HuH-7 (cell line): ENCODE measurements around the gene CAMK2D.

Source experiments
- DNase-seq: peaks from one replicate; pipeline ENCODE4 v3.0.0; 2011; ENCODE audit warnings: low spot score

CAMK2D gene

DNA sequence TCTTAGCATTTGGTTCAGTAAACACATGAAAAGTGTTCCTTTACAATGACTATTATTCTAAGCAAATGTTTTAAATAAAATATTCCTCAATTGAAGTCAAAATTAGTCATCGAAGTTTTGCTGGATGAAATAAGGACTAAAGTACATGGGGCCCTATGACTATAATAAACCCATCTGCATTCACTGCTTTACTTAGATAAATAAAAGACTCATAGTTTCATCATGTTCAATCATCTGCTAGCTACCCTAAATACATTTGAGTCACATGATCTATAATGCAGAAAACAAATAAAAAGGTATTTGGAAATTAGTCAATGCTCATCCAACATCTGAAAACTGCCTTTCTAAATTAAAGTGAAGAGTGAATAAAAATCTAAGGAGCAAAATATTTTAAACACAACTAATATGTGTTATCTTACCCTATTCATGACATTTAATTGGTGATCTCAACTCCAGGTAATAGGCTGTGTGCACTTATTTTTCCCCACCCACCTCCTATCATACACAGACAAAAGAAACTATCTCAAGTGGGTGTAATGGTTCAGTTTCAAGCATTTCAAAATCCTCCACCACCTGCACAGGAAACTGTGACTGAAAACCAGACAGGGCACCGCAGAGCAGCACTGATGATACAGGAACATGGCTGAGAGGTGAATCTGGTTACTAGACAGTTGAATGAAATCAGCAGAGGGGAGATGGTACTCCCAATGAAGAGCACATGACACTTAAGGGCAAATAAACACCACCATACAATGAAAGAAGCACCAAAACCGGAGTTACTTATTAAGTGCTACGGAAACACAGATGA, 78.6 kb downstream of the CAMK2D start:
- no peak for DNase-seq

DNA sequence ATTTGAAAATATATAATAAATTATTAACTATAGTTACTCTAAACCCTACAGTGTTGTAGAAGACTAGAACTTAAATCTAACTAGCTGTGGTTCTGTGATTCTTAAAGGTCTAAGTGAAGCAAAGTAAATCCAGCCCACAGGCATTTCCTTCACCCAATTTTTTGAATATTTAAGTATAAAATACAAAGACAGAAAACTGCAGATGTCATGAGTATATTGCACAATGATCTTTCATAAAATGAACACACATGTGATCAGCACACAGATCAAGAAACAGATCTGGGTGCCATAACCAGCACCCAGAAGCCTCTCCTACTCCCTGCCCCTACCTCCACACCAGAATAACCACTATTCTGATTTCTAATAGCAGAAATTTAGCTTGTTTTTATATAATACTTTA, 82.9 kb downstream of the CAMK2D start:
- no peak for DNase-seq

DNA sequence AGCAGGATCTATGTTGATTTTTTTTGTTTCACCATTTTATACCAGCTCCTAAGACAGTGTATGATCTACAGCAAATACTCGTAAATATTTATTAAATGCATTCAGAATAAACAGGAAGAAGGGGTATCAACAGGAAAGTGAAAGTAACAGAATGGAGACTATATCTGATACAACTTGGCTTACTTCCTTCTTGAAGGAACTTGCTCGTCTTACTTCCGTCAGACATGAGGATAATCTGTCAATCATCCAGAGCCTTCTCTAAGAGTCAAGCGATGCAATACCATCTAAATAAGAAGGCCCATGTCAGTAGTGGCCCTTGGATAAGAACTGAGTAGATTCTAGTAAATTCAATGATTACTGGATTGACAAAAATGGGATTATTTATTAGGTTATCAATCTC, 84.2 kb downstream of the CAMK2D start:
- DNase-seq: no peak

DNA sequence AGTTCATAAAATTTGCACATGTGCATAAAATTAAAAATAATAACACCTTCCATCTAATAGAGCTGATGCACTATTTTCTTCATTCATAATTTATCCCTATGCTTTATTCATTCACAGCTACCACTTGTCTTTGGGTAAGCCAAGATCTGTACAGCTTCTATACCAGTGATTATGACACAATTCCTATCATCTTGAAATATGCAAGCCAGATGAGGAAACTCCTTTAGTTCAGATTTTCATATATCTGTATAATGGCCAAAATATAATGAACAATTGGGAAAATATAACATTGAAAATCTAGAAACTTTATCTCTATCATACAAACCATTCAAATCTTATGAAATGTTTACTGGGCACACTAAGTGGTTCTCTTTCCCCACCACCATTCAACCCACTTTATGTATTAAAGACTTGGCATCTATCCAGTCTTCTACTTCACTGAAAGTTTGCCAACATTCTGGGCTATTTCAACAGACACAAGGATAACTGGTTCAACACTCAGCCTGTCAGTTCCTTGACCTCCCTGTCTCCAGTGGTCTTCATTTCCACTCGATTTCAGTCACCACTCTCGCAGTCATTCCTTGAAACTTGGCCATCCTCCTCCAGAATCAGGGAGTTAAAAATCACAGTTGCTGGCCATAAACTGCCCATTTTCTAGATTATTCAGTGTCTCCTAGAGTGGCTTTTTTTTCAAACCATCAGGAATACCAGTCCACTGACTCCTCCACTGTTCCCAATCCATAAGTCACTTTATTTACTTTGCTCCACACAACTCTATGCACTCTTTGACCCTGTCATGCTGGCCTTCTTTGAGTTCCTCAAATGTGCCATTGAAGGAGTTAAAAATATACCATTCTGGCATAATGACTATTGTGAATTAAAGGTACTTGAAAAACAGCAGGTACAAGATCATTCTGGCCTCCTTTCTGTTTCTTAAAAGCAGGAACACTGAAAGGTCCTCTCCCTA, 85.5 kb downstream of the CAMK2D start:
- DNase-seq: no peak

DNA sequence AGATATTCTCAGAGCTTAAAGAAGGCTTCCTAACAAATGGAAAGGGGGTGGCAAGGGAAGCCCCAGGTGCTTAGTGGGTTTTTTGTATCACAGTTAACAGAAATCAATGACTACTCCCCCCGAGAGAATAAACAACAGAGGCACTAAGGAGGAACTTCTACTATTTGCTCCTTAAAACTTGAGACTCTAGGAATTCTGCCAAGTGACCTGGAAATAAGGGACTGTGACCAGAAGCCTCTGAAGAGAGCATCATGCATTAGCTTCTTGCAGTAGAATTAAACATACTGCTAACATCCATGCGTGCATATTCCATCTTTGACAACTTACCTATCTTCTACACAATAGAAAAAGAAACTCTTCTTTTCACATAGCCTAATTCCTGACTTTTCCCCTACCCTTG, 86.8 kb downstream of the CAMK2D start:
- no peak for DNase-seq

DNA sequence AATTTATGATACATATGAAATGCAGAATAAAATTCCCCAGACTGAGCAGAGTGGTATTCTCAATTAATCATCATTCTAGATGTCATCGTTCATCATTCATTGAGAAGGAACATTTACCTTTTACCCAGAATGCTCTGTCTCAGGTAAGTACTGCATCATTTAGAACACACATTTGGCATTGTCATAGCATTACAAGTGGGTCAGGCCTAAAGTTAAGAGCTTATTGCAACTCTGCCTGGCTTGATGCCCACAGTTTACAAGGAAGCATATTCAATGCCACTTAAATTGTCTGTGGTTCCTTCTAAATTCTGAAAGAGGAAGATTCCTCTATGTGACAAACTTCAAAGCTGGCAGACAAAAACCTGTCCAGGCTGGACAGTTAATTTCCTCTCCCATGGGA, 87.3 kb downstream of the CAMK2D start:
- no peak for DNase-seq

DNA sequence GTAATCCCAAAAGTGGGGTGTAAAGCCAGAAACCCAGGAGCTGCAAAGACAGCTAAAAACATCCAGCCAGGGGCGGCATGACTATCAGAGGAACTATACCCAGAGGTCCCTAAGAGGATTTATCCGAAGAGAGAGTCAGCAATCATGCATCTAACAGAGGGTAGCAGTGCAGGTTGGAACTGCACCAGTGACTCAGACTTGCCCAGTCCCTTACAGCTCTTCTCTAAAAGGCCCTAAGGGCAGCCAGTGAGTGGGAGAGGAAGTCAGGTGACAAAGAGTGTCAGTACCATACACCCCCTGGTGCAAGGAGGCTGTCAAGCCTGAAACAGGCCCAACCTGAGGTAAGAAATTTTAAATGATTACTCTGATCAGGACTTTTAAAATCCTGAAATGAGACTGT, 88.1 kb downstream of the CAMK2D start:
- no peak for DNase-seq

DNA sequence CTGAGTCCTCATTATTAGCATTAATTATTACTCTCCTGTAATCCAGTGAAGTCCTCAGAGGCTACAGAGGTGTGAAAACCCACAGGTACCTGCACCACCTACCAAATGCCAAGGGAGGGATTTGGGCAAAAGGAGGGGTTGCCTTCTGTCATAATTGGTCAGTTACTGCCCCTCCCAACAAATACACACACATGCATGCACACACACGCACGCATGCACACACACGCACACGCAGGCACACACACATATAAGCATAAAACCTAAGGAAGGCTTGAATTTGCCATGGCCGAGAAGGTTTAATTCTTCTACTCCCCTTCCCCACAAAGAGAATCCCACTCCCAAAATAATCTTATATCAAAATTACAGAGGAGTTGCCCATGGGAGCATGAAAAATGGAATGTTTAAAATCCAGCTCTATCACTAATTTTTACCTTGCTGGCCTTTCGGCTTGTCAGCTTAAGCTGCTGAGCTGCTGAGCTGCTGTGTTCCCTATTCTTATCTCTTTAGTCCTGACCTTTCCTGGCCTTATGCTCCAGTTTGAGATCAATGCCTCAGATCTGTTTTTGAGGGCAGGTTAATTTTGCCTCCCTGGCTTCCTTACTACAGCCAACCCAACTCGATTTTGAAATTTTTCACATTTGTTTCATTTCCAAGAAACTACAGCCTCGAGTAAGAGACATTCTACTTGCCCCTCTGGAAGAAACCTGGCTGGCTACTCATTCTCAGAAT, 95.0 kb downstream of the CAMK2D start:
- DNase-seq: peak; percentile 12

DNA sequence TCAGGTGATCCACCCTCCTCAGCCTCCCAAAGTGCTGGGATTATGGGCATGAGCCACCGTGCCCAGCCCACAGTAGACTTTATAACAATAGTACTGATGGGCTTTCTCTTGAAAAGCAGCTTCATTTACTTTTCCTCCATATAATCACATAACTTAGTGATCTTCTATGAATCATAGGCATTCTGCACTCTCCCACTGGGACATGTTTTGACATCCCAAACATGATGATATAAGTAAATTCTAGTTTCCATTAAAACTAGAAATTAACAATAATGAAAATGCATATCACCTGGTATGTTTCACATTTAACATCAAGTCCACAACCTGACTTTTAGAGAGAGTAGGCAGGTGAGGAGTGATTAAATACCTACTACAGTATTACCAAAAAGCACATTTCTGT, 96.5 kb downstream of the CAMK2D start:
- no peak for DNase-seq

DNA sequence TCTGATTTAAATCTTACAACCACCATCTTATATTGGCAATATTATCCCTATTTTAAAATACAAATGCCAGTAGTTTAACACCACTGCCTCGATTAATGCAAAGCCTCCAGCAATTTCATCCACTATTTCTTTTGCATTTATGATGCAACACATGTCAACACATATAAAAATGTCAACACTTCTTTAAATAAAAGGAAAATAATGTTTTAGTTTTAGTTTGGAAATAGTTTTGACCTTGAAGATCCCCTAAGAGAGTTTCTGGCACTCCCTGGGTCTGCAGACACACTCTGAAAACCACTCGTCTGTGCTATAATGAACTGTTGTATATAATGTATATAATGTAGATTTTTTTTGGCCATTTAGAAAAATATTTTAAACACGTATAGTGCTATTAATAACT, 99.0 kb downstream of the CAMK2D start:
- DNase-seq: no peak

DNA sequence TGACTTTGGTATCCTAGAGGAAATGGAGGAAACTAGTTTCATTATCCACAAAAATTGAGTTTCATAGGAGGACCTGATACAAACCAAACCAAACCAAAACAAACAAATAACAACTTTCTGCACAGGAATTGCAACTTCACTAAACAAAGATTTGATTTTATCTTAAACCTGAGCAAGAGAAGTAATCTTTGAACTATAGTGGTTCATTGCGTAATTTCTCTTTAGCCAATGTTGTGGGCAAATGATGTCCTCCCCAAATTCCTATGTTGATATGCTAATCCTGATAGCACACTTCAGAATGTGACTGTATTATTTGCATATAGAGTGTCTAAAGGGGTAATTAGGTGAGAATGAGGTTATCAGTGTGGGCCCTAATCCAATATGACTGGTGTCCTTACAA, 102.4 kb downstream of the CAMK2D start:
- DNase-seq: no peak

DNA sequence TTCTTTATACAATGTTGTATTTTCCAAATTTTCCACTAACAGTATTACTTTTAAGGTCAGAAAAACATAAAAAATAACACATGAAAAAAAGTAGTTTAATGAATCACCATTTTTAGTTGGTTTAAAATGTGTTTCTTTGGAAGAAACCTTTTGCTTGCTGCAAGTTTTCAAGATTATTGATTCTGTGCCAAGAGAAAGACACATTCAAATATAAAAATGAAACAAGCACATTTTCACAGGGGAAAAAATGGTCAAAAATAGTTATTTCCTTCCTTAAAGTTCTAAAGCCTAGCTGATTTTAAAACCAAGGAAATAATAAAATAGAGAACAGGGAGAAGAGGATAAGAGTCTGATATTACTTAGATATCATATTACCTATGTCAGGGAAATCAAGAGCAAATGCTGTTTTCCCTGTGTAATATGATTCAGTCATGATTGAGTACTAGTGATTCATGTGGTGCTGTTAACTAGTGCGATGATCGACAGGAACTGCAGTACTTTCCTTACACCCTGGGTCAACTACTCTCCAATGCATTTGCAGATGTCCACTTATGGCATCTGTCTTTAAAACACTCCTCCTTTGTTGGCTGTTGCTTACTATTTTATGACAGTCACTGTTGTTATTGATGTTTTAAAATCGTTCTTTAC, 103.8 kb downstream of the CAMK2D start:
- DNase-seq: no peak

DNA sequence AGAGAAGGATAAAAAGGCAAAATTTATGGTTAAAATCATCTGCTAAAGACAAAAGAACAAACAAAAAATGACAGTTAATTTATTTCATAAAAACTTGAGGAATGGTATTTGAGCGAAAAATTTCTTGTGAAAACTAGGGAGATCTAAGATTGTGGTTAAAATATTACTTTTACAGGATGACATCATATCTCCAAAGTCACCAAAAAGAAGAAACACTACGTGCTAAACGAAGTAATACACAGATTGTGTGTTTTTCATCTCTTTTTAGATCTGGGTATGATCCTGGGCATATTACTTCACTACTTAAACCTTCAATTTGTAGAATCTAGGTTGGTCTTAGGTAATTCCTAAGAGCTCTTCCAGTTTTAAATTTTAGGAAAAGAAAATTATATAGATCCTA, 107.7 kb downstream of the CAMK2D start:
- DNase-seq: no peak

DNA sequence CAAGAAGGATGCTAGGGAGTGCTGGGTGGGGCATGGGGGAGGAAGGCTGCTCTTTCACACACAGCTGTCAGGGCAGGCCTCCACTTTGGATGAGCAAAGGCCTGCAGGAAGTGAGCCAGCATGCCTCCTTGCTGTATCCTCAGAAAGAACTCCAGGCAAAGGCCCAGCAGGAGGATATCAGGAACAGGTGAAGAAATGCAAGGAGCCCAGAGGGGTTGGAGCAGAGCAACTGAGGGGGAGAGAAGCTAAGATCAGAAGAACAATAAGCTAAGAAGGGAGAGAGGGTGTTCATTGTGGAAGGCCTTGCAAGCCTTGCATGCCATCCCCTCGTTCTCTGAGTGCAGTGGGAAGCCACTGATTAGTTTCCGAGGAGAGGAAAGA, 115.1 kb downstream of the CAMK2D start:
- no peak for DNase-seq

DNA sequence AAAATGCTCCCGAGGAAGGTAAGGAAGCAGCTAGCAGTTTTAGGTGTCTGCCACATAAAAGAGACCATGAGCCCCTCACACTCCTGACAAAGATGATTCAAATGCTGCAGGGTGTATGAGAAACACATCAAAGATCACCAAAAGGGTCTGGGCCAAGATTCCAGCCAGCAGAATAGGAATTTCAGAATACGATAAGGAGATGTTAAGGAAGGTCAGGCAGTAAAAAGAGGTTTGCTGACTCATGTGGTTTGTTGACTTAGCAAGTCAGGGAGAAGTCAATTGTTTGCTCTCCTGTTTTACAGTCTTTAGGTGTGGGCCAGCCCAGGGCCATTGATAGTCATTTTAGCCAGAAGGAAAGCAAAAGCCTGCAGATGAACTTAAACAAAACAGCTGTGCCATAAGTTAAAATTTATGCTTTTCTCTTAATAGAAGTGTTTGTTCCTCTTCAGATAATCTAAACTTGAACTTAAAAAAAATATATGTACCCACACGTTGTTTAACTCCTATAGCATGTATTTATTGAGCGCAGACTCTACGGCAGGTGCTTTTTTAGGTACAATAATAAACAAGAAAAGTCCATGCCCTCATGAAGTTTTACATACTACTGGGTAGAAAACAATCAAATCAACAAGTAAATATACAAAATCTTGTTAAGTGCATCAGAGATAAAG, 115.6 kb downstream of the CAMK2D start:
- peak; percentile 20 for DNase-seq

DNA sequence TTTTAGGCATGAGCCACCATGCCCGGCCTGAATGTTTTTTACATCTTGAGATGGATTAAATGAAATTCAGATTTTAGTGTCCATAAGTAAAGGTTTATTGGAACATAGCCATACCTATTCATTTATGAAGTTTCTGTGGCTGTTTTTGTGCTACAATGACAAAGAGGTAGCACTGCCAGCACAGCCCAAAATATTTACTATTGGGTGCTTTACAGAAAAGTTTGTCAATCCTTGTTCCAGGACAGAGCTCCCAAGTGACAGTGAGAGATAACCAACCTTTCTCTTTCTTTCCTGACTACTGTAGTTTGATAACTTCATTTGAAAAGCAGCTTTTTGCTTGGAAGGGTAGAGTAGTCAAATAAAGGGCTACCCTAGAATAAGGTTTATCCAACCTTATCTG, 116.2 kb downstream of the CAMK2D start:
- DNase-seq: no peak

DNA sequence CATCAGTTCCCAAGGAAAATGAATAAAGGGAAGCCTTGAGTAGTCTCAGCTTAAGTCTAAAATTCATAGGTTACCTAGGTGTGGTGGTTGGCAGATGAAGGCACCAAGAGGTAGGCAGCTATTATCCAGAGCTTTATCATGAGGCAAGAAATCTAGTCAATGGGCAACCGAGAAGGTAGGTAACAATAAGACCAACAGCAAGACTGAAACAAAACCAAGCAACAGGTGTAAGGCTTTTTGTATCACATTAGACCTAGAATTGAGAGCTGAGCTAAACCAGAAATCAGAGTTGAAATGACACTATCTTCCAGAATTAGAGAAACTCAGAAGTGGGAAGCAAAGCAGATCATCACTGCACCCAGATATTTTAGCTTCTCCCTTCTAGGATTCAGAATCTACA, 117.1 kb downstream of the CAMK2D start:
- DNase-seq: no peak

DNA sequence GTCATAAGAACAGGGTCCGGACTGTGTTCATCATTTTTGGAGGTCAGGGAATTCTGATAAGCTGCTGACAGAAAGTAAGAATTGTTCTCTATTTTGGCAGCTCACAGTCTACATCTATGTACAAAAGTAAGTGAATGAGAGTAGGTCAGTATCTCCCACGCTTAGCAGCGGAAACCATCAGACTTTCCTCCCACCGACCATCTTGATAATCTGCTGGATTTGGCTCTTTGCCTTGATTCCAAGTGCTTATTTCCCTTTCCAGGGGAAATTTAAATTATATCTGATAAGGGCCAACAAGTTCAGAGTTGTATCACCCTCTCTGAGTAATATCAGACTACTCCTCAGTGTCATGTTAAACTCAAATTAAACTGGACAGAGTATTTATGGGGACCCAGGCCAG, 118.0 kb downstream of the CAMK2D start:
- DNase-seq: no peak

DNA sequence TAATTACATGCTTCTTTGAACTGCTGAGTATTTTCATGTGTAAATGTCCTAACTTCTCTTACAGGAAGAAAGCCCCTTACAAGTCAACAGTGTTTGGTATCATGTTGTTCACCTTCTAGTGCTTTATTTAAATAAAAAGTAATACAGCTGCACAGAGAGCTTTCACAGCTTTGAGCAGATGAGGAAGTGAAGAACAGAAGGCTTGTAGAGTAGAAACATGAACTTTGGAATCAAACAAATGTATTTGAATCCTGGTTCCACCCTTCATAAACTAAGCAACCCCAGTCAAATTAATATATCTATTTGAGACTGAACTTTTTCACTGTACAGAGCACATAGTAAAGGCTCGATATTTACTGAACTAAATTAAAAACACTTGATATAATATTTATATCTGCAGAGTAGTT, 120.5 kb downstream of the CAMK2D start:
- DNase-seq: no peak

DNA sequence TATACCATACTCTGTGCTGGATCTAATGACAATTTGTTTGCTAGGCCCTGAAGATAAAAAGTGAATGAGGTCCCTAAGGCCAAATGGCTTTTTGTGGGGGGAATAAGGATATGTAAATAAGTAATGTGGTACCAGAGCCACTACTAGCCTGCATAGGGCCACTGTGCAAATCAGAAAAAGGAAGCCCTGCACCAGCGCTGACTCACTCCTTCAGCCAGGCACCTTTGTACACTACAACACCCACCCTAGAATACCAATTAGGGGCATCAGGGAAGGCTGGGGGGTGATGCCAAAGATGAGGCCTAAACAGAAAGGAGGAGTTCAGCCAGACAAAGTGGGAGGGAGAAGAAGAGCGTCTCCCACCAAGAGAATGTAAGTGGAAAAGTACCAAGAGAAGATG, 122.2 kb downstream of the CAMK2D start:
- DNase-seq: no peak

DNA sequence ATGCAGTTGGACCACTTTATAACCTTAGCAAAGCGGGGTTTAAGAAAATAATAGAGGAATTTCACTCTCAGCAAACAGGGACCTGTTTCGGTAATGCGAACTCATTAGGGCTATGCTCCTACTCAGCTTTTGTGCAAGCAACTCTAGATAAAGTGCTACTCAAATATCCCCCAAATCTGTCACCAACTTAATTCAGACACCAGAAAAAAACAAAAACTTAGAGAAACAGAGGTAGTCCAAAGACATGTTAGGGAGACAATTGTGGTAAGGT, 123.0 kb downstream of the CAMK2D start:
- DNase-seq: no peak
